Diencephalon (tissue), 1 donor: ENCODE results near the gene STRN3. TPM values are rescaled to one million over a fixed set of nuclear protein-coding genes. Genes with fewer than 3 reads are reported as not detected.

Experiments
- small RNA-seq: library from RNA; depleted of rRNA; stranded (forward); fragments of <200 nt; gene quantifications from one replicate; pipeline ENCODE3, GENCODE V24; 2014
- total RNA-seq: library from RNA; depleted of rRNA; stranded (reverse); fragments of >200 nt; gene quantifications from one replicate; pipeline ENCODE4 v1.2.3, GENCODE V29; 2014

The STRN3 gene
- 122 TPM for total RNA-seq

GRCh38 chr14:31026077-31026449, at the start of gene STRN3:
Gene STRN3 (minus strand): TSS chr14:31026379. CDS start chr14:31026185, 194 bp downstream.

GRCh38 chr14:31025367-31026076, 657 bp downstream of the STRN3 start, which contains the start of gene AP4S1:
Gene AP4S1 (plus strand): TSS chr14:31025649. CDS start chr14:31066197, 40,548 bp downstream.

GRCh38 chr14:30874120-30874998, 151.8 kb downstream of the STRN3 start, which contains the start of gene COCH:
Gene COCH (plus strand): TSS chr14:30874559. CDS start chr14:30874939, 380 bp downstream.

Small RNA genes lying within 50 kb of the gene (small RNA-seq; reads per million reads assigned to genes)
- gene HIGD1AP17 (not detected), gene MIR624 (0.26 reads per million, percentile 9 among the genes with 10 or more reads in this experiment)

Other genes with a start within 250 kb of the STRN3 start
- 36.4 TPM for gene COCH, start 151.8 kb downstream of the STRN3 start, total RNA-seq
- 21.0 TPM for gene AP4S1, start 730 bp downstream of the STRN3 start, total RNA-seq
- gene HECTD1, start 181.4 kb upstream of the STRN3 start, total RNA-seq: 350 TPM